Esophagus mucosa (tissue), 1 donor: Measurements from ENCODE around the gene CCNB2. TPM values are rescaled to one million over a fixed set of nuclear protein-coding genes. Genes with fewer than 3 reads are reported as not detected.
"Not testable (repeated sequence)": the region's sequence is repeated elsewhere in the genome, so short reads cannot be mapped to it uniquely, and the experiment has no call there.

Source experiments
- ATAC-seq: fragments of 200-7000 bp; cut with Tn5 transposase; one replicate; pipeline ENCODE4 v1.9.1; 2020
- total RNA-seq: library from RNA; stranded (reverse); gene quantifications from one replicate; pipeline ENCODE4 v1.2.4, GENCODE V29; 2023
- donor health status: DM: yes; HTN: yes; CAD: no.

CCNB2 gene
- total RNA-seq, 1 donor from 2014 or later = 27.0 TPM

DNA sequence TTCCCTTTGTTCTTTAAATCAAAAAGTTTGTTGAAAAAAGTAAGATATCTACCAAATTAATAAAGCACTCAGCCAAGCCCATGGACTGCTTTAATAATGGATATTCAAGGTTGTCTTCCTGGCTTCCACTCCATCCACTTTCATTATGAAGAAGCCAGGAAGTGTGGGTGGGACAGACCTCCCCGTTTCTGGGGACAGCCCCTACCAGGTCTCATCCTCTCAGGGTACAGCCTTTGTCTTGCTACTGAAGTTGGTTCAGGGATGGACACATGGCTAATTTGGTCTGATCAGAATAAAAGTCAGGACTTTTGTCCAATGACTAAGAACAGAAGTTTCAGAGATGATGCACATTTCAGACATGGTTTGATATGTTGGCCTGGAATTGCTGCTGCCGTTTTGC, 32.6 kb downstream of the CCNB2 start:
- ATAC-seq = no peak

- peak; percentile 41 for ATAC-seq
Measured at GRCh38 chr15:59138243-59138642, 33.3 kb downstream of the CCNB2 start.

DNA sequence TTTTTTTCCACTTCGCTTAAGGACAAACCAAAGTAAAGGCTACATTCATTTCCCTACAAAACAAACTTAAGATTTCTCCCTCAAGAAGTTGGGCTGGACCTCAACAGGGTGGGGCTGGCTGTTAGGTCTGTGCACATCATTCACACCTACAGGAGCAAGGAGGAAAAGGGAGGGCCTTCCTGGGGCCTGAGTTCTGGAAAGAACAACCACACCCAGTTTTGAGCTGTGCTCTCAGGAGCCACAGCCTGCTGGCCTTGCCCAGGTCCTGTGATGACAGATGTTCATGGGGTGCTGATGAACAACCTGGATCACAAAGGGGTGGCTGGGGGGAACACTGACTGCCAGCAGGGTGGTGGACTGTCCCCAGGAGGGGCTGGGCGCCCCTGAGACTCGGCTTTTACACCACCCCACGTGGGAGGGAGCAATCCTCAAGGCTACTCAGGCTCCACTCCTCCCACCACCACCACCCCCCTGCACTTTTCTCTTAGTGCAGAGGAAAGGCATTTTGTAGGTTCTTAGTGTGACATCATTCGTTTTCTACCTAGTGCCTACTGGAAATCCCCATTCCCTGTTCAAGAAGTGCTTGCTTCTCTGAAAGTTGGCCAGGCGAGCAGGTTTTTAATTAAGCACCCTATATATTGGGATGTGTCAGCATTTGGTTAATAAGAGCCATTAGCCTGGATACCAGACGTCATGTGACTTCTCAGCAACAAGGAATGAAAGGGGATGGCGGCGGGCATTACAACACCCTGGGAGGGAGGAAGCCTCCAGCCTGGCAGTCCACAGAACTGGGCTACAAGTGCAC, 35.7 kb downstream of the CCNB2 start:
- ATAC-seq = peak; percentile 86

- ATAC-seq = no peak
Measured at GRCh38 chr15:59143281-59143680, 38.3 kb downstream of the CCNB2 start.

DNA sequence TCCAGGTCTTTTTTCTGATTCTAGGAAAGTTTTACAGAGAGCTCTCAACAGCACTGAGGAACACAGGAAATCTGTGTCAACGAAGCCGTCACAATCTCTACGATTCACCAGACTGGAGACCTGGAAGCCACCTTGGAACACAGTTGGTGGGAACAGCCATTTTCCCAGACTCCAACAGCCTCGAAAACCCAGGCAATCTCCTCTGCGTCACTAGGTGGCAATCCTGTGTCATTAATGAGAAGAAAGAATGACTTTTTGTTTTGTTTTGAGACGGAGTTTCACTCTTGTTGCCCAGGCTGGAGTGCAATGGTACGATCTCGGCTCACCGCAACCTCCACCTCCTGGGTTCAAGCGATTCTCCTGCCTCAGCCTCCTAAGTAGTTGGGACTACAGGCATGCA, 39.6 kb downstream of the CCNB2 start:
- not testable (repeated sequence) for ATAC-seq

DNA sequence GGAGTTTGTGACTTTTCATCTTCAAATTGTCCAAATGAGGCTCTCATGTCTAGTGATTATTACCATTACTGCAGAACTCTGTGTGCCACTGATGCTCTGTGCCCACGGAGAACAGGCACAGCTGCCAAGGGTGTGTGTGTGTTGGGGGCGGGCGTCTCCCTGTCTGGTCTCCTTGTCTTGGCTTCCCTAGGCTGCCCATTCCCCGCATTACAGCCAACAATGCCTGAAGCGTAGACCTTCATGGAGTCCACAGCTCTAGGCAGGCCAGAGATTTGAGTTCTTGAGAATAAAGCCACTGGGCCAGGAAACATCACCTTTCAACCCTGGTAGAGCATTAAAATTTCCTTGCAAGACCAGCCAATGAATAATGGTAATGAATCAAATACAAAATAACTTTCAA, 42.7 kb downstream of the CCNB2 start:
- no peak for ATAC-seq

DNA sequence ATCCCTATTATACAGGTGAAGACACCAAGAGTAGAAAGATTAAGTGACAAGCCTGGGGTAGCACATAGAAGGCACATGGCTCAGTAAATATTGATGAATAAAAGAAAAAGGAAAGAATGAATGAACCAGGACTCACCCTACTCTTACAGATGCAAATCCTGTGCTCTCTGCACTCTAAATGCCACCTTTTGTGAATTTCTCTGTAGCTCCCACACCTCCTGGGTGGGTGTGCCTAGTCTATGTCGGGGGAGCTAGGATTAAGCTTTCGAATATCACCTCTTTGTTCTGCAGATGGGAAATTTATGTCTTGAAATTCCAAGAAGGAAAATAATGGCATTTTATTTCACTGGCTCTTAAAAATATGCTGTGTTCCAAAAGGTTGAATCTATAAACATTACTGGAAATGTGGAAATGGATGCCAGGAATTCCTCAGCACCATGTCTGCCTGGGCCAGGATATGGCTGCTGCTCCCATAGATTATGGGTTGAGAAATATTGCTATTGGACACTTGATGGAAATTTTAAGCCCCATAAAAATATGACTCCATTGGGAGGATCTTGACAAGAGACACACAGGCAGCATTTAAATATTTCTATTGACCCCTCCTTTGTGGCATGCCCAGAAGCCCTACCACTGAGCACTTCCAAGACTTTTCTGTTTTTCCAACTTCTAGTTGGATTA, 43.3 kb downstream of the CCNB2 start:
- no peak for ATAC-seq

DNA sequence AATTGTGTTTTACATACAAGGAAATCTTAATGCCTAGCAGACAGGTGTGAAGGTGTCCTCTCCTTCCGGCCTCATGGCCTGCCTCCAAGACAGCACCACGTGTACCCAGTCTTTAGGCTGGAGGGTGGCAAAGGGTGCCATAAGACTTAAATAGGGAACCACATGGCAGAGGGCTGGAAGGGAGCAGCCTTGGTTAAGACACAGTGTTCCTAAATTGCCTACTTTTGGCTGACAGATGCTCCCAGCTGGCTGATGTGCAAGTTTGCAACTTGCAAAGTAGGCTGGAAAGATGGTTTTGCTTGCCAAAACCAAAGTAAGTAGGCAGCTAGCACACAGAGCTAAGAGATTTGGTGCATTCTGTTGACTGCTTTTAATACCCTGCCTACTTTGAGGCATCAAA, 45.2 kb downstream of the CCNB2 start:
- peak; percentile 39 for ATAC-seq

- no peak for ATAC-seq
Measured at GRCh38 chr15:59152694-59153450, 47.9 kb downstream of the CCNB2 start.

DNA sequence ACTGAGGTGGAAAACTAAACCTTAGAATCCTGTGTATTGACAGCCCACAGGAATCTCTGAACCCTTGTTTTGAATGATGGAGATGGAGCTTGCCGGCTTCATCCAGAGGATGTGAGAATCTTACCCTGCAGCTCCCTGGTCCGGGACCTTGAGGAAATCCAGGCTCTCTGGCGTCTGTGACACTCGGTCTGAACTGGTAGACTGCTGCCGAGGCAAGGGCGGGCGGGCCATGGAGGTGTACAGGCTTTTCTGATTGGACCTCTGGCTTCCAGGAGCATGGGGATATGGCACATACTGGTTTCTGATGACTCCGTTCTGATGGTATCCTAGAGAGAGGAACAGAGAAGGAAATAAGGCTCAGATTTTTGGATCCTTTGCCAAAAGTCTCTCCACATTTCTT, 48.5 kb downstream of the CCNB2 start:
- no peak for ATAC-seq

GRCh38 chr15:59154243-59154642, 49.3 kb downstream of the CCNB2 start:
- ATAC-seq = no peak

- ATAC-seq = no peak
Measured at GRCh38 chr15:59155431-59155830, 50.5 kb downstream of the CCNB2 start.

GRCh38 chr15:59157396-59157795, 52.5 kb downstream of the CCNB2 start:
- ATAC-seq = no peak

DNA sequence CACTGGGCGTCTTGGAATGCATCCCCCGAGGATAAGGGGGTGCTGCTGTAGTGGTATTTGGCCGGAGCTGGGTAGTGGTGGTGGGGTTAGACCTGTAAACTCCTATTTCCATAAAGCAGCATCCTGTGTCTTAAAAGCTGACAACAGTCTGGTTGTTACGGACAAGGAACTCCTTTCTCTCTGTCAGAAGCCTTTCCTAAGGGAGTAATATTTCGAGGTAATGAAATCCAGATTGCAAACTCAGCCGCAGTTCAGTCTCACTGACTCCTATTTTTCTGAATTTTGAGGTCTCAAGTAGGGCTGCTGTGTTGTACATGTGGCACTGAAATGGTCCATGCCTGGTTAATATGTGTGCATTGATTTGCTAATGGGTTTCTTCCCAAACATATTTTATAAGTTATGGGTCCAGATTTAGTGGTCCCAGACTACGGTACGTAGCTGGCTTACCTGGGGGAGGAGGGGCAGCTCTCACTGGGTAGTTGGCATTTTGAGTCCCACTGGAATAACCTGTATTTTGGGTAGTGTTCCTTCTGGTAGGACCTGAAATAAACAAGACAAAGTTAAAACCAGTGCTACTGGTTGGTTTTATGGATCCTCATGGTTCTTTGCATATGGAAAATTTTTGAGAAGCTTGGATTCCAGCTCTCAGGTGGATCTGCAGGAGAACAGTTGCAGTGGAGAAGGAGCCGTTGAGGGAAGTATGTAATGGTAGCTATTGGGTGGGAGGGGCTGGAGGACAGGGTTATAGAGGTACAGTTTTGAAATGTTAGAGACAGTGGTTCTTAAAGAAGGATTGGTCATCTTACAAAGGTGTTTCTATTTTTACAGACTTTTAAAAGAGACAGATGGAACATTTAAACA, 53.1 kb downstream of the CCNB2 start:
- ATAC-seq = peak; percentile 67

DNA sequence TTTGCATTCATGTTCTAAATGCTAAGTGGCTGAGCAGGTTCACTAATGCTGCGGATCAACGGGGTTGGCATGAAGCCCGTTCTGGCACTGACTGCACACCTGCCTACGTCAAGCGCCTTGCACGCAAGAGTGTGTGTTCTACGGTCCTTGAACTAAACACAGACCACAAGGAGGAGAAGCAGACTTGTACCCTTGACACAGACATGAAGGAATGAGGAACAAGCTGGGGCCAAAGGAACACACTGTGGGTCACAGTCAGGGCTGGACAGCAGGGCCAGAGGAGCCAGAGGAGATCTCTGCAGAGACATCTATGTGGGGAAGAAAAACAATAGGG, 53.7 kb downstream of the CCNB2 start:
- ATAC-seq = peak; percentile 79

DNA sequence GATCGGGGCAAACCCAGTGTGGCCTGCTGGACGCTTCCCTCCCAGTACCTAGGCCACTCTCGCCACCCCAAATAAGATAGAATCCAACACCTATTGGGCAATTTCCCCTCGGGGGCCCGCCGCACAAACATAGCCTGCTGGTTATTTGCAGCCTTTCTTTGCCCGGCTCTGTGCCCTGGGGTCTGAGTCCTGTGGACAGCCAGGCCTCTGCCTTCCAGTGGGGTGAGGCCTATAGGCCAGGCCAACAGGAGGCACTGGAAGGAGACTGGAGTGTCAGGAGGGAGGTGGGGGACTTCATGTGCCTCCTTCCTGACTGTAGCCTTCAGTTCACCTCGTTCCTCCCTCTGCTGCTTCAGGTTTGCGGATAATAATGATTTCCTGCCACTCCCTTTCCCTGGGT, 54.3 kb downstream of the CCNB2 start:
- ATAC-seq = no peak

DNA sequence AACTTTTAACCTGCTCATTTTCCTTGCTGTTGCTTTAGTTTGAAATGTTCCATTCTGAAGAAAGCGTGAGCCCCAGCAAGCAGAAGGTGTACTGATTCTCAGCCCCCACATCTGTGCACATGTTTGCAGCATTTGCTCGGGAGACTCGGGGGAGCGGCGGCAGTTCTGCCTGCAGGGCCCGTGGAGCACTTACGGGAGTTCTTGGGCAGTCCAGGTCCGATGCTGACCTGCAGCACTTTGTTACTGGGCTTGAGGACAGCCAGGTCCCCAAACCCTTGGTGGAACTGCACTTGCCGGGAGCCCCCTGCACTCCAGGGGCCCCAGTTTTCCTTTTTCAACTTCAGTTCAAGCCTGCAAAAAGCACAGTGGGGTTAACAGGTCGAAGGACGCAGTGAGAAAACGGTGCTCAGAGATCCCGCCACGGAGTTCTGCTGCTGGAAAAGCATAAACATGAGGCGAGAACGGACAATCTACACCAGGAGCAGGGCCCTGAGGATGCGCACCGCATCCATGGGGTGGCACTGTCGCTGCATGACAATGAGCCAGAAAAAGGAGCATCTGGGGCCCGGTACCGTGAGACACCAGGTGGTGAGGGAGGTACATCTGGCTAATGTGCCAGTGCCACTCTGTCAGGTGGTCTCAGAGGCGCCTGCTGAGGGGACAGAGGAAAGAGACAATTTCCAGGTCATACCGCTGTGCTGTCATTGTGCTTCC, 56.1 kb downstream of the CCNB2 start:
- ATAC-seq = no peak

DNA sequence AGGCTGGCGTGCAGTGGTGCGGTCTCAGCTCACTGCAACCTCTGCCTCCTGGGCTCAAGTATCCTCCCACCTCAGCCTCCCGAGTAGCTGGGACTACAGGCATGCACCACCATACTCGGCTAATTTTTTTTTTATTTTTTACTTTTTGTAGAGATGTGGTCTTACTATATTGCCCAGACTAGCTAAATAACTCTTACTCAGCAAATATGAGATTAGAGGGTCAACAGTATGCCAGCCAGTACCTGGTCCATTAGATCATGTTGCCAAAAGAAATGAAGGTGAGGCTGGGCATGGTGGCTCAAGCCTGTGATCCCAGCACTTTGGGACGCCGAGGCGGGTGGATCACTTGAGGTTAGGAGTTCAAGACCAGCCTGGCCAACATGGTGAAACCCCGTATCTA, 57.1 kb downstream of the CCNB2 start:
- not testable (repeated sequence) for ATAC-seq

DNA sequence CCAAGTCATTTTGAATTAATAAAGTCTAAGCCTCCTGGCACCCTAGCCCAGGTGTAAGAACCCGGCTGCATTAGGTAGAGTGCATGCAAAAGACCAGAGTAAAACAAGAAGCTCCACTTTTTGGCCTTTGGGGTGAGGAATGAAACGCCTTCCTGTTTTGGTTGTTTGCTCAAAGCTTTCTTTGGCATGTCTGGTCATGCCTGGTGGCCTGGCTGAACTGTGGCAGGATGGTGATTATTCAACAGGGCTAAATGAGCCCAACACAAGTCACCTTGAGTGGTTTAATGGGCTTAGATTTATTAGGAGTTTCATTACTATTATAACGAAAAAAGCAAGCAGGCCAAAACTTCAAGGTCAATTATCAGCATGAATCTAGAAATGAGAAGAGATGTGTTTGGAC, 60.8 kb downstream of the CCNB2 start:
- ATAC-seq = peak; percentile 81

GRCh38 chr15:59166166-59166565, 61.2 kb downstream of the CCNB2 start:
- no peak for ATAC-seq

GRCh38 chr15:59166601-59167265, 61.8 kb downstream of the CCNB2 start:
- peak; percentile 17 for ATAC-seq
